Astrocyte of the hippocampus (primary cell): Measurements from ENCODE around the gene PFKP.
A peak's percentile ranks its signal among the peaks of the same experiment; 100 is the strongest.
"Not testable (repeated sequence)": the region's sequence is repeated elsewhere in the genome, so short reads cannot be mapped to it uniquely, and the experiment has no call there.

Experiments used
- DNase-seq: peaks from one replicate; pipeline ENCODE4 v3.0.0; 2011; ENCODE audit warnings: low read depth, low spot score

PFKP gene

DNA sequence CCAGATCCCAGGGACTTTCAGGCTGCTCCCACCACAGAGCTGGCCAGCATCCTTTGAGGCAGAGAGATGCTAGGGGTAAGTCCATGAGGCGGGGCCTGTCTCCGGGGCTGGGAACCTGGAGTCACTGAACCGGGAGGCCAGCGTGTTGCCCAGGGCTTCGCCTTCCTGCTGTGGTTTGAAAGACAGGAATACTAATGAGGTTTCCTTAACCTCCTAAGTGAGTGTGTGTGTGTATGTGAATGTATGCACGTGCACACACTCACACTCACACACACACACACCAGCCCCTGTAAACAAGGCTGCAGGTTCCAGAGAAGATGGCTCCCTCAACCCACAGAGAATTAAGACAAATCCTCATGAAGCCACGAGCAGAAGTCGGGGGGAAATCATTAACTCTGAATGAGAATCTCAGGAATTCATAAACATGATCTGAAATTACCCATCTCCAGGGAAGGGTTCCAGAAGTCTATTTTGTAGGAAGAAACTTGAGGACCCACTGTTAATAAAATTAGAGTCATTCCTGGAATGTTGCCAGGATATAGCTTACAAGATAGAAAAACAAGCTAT is 20.3 kb upstream of the PFKP start:
- peak; percentile 62 for DNase-seq

DNA sequence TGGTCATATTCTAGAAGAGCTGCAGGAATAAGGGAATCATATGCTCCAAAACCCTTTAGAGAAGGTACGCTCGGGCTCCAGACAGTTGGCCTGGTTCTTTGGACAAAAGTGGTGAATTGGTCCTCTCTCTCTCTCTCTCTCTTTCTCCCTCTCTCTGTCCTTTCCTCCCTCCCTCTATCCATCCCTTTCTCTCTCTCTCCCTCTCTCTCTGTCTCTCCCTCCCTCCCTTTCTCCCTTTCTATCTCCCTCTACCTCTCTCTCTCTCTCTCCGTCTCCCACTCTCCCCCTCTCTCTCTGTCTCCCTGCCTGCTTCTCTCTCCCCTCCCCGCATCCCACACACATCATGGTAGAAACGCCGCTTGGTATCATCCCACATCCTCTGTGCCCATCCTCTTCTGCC is 19.8 kb upstream of the PFKP start:
- no peak for DNase-seq

DNA sequence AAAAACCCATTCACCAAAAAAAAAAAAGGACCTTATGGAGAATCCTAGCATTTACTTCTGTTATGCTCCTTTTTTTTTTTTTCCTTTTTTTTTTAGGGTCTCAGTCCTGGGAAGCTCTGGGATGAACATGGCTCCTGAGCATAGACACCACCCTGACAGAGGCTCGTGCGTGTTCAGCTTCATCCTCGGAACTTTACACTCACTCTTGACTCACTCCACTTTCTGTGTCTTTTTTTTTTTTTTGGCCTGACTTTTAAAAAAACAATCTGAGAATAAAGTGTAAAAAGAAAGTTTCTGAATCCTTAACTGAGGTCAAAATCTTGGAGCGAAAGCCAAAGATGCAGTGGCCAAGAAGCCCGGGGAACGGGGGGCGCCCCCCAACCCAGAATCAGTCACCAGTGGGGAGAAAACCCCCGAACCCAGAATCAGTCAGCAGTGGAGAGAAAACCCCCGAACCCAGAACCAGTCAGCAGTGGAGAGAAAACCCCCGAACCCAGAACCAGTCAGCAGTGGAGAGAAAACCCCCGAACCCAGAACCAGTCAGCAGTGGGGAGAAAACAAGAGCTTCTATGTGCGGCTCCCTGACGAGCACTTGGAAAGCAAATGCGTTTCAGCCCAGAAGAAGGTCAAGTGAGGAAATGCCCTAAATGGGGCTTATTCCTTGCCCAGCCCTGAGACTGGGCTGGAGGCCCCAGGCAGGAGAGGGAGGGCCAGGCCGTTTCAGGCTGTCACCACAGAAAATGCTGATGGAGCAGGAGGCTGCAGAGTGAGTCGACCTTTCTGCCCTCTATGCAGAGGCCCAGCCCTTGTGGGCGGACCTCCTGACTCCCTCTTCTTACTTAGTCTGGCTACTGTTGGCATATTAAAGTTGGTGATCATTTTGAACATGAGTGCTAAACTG is 19.0 kb upstream of the PFKP start:
- DNase-seq = peak; percentile 36

DNA sequence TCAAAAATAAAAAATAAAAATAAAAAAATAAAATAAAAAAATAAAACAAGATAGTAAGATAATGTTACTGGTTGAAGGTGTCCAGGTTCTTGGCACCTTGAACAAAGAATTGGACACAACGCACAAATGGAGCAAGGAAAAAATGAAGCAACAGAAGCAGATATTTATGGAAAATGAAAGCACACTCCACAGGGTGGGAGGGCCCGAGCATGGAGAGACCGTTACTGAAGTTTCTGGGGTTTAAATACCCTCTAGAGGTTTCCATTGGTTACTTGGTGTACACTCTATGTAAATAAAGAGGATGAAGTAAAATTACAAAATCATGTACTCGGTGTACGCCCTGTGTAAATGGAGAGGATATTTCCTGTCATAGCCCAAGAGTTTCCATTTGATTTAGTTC is 15.7 kb upstream of the PFKP start:
- no peak for DNase-seq

DNA sequence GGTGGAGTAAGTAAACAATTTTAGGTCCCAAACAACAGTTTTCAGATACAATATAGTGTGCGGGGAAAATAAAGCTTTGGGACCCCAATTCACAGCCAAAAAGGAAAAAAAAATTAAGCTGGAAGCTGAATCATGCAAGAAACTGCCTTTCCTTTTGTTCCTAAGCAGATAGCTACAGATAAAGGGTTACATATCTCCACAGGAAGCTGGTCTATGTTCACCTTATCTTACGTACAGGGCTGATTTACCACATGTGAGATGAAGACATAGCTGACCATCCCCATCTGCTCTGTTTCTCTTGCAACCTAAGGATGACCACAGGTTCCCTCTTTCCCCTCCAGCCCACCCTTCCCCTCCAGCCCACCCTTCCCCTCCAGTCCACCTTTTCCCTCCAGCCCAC is 14.2 kb upstream of the PFKP start:
- no peak for DNase-seq

DNA sequence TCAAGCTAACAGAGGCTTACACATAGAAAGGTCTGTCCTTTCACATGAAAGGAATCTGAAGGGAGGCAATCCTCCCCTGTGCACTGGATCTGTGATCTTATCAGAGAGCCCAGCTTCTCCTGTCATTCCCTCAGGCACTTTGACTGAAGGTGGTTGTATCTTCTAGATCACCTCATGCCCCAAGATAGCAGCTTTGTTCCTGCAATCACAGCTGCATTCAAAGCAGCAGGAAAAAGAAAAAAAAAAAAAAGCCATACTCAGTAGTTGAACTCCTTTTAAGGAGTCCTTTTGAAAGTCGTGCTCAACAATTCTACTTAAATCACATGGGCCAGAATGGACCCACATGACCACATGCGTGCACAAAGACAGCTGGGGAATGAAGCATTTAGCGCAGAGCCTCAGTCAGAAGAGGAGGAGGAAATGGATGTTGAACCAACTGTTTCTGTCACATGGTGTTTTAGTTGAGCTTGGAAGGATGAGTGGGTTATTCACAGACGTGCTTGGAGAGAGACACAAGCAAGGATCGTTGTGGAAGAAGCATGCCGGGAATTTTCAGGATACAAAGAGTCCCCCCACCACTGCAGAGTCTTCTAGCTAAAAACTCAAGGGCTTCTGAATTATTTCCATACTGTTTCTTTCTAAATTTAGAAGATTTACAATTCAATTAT is 13.0 kb upstream of the PFKP start:
- DNase-seq = no peak

DNA sequence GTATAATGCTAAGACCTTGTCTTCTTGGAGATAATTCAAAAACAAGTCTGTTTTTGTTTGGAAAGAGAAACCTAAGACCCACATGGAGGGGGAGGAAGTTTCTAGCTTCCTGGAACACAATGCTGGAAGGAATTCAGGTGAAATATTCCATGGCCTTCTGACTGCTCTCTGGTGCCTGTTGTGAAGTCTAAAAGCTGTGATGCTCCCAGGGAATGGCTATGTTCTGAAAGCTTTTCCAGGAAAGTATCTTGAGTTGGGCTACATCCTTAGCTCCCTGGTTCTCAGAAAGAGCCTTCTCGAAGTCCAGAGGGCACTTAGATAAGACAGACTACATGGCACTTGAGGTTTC is 12.5 kb upstream of the PFKP start:
- DNase-seq = no peak

DNA sequence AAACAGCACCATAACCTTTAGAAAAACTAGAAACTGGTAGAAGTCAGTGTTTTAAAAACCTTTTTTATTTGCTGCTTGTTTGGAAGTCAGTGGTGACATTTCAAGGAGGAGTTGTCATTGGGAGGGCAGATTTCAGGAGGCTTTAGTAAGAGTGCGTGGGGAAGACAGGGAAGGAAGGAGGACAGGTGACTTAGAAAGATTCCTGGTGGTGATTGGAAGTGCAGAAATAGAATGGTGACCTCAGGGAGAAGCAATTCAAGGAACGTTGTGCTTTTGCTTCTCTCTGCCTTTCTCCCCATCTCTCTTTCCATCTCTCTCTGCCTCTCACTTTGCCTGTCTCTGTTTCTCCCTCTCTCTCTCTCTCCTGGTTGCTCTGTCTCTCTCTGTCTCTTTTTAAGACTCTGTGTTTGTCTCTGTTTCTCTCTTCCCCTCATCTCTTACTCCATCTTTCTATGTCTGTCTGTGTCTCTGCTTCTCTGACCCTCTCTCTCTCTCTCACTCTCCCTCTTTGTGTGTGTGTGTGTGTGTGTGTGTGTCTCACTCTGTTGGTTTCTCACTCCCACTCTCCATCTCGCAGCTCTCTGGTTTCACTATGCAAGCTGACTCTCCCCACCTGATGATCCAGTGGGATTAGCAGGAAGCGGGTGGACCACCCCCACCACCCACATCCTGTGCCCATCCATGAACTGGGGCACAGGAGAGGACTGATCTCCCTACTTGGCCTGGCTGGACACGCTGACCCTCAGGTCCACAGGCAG is 10.9 kb upstream of the PFKP start:
- peak; percentile 35 for DNase-seq

DNA sequence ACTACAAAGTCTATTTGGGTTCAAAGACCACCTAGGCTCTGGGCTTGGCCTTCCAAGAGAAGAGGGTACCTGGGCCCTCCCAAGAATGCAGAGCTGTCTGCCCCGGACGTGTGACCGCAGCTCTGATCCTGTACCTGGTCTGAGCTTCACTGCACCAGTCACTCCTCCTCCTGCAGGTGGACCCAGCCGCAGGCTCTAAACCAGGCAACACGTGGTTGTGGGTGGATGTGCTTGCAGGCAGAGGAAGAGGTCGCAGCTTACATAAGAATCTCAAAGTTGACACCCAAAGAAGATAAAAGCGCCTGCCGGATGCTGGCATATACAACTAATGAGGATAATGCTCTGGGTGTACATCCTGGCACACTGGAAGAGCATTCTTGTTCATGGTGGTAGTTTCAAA is 9.4 kb upstream of the PFKP start:
- no peak for DNase-seq

DNA sequence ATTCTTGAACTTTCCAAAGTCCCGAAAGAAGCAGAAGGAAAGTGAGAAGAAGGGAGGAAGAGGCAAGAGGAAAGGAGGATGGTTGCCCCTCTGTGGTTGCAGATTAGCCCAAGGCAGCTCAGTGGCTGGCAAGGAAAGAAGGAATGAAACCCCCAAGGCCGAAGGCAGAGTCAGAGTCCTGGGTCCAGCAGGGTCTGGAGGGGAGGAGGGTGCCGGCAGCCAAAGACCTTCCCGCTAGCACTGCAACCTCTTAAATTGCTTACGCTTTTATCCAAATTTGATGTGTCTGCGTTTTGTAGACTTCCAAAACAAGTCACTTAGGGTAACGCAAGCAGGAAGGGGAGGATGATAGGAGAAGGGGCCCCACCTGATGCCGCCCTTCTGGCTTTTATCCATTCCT is 7.4 kb upstream of the PFKP start:
- DNase-seq = no peak

DNA sequence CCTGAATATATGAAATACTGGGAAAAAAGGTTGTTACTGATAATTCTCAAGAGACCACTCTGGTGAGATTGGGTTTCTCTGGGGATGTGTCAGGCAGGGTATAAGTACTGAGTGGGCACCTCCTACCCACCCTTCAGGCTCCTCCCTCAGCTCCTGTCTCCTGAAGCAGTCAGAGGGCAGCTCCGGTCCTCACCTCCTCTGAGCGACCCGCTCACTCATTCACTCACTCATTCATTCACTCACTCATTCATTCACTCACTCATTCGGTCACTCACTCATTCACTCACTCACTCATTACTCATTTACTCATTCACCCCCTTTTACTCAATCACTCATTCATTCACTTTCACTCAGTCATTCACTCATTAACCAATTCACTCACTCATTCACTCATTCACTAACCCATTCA is 6.9 kb upstream of the PFKP start:
- DNase-seq = no peak

DNA sequence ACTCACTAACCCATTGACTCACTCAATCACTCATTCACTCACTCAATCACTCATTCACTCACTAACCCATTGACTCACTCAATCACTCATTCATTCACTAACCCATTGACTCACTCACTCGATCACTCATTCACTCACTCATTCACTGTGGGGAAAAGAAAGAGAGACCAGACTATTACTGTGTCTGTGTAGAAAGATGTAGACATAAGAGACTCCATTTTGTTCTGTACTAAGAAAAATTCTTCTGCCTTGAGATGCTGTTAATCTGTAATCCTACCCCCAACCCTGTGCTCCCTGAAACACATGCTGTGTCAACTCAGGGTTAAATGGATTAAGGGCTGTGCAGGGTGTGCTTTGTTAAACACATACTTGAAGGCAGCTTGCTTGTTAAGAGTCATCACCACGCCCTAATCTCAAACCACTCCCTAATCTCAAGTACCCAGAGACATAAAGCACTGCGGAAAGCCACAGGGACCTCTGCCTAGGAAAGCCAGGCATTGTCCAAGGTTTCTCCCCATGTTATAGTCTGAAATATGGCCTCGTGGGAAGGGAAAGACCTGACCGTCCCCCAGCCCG is 5.9 kb upstream of the PFKP start:
- not testable (repeated sequence) for DNase-seq

DNA sequence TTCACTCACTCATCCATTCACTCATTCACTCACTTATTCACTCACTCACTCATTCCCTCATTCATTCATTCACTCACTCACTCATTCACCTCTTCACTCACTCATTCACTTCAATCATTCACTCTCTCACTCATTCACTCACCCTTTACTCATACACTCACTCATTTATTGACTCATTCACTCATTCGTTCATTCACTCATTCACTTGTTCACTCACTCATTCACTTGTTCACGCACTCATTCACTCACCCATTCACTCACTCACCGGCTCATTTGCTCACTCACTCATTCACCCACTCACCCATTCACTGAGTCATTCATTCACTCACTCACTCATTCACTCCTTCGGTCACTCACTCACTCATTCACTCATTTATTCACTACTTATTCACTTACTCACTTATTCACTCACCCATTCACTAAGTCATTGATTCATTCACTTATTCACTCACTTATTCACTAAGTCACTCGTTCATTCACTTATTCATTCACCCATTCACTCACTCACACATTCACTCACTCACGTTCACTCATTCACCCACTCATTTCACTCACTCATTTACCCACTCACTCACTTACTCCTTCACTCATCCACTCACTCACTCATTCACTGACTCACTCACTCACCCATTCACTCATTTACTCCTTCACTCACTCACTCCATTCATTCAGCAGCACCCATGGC is 4.7 kb upstream of the PFKP start:
- no peak for DNase-seq

DNA sequence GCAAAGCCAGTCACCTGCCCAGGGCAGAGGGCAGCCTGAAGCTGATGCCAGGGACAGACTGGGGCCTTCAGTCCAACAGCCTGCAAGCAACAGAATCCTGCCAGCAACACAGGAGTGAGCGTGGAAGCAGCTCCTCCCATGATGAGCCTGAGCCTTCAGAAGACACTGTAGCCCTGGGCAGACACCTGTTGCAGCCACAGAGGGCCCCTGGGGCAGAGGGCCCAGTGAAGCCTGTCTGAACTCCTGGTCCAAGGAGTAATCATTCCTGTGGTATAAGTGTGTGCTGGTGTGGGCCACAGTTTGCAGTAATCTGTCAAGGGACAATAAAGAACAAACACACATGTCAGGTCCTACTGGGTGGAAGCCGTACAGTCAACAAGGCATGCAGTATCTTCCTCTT is 2.9 kb upstream of the PFKP start:
- no peak for DNase-seq

DNA sequence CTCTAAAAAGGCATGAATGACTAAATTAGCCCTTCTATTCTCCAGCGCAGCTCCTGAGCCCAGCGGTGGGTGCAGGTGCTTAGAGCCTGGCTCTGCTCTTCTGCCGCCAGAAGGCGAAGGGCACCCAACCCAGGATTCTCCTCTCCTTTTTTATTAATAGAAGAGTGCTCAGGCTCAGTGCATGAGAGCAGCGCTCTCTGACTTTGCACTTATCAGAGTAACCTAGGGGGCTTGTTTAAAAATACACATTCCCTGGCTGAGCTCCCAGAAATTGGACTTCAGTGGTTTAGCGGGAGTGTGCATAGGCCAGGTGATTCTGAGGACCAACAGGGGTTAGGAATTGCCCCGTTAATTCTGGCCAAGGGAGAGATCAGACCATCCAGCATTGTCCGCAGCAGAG is 1.7 kb upstream of the PFKP start:
- peak; percentile 38 for DNase-seq

DNA sequence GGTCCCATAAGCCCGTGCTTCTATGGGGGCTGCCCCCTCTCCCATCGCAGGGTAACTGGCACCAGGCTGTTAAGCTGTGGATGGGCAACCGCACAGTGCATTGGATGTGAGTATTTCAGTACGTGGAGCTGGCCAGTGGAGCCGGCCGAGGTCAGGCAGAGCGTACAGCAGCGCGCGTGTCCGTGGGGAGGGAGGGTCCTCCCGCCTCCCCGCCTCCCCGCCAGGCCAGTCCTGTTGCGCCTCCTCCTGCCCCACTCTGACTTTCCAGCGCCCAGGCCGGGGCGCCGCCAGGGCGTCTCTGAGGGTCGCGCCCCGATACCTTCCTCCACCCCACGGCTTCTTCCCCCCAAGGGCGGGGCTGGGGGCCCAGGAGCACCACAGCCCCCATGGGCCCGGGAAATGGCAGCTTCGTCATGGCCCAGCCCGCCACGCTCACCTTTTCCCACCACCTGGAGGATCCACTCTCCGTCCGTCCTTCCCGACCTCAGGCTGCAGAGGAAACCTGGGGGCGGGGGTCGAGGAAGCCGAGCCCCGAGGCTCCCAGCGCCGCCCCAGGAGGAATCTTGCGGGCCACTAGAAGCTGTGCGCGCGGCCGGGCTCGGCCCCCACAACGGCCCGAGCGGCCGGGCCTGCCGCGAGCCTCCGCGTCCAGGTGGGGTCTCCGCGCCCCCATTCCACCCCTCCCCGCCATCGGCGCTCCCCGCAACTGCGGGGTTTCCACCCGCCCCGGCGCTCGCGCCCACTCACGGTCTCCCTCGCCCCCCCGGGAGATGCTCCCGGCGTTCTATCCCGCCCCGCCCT is 831 bp upstream of the PFKP start:
- no peak for DNase-seq

DNA sequence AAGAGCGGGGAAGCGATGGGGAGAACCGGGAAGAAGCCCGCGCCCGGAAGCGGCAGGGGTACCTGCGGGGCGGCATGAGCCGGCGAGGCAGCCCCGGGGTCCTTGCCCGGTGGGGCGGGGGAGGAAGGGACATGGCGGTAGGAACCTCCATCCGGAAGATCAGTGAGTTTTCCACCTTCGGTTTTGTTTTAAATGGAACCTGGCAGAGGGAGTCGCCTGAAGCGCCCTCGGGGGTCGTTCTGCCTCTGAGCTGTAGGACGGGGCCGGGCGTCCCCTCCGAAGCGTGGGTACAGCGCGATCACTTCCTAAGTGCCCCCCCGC is 471 bp downstream of the PFKP start:
- DNase-seq = no peak

DNA sequence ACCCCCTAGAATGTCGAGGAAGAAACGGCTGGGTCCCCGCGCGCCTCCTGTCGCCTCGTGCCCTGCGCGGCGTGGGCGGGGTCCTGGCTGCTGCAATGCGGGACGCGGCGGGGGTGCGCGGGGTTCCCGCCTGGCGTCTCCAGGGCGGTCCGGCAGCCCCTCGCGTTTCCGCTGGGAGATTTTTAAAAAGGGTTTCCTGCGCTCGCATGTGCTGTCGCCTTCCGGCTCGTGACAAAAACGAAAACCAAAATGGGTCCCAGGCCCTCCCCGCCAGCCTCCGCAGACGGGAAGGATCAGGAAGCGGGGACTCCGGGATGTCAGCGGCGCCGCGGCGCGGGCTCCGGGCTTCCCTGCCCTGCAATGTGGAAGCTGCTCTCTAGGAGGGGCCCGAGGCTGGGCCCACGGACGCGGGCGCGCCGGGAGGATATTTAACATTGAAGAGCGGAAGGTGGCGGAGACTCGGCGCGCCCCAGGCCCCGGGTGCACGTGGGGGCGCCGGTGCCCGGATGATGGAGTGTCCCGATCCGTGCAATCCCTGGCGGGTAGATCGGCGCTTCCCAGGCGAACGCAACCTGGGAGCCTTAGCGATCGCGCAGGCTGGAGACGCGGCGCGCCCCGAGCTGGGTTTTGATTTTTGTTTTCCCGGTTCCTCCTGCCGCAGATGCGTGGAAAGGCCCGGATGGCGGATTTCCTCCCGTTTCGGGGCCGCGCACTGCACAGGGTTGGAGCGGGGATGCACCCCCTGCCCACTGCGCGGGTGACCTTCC is 1.0 kb downstream of the PFKP start:
- peak; percentile 84 for DNase-seq

DNA sequence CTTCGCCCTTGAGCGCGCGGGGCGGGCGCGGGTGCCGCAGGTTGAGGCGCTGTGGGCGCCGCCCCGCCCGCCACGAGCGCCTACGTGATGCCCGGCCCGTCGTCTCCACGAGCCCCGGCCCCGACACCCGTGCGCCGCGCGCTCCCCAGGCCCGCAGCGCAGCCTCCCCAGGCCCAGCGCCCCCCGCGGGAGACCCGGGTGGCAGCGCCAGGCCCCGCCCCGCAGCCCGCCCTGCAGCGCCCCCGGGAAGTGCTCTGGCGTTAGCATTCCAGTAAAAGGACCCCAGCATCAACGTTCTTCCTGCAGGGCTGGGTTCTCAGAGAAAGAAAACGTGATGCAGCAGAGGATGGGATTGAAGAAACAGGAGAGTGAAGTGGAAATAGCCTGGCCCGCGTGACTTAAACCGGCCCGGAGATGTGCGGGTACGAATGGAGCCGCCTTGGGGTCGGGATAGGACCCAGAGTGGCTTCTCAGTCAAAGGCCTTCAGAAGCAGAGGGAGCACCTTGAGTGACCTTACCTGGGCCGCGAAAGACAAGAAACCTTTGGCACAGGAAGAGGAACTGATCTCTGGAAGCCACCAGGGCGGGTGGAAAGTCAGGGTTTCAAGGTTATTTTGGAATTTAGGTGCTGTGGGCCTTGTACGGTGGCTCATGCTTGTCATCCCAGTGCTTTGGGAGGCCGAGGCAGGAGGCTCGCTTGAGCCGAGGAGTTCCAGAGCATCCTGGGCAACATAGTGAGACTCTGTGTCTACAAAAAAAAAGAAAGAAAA is 1.8 kb downstream of the PFKP start:
- peak; percentile 68 for DNase-seq
